Gastrocnemius medialis (tissue), 4 donors: ENCODE measurements around the gene MT1G. TPM values are rescaled to one million over a fixed set of nuclear protein-coding genes. Genes with fewer than 3 reads are reported as not detected.
"Not testable (repeated sequence)": the region's sequence is repeated elsewhere in the genome, so short reads cannot be mapped to it uniquely, and the experiment has no call there.

Experiments used
- ATAC-seq, 2 donors: fragments of 150-250 bp; one replicate each; pipeline ENCODE4 v1.9.1; 2016
- DNase-seq, 2 donors: peaks; one replicate each; pipeline ENCODE4 v3.0.0-alpha.2; 2019
- H3K27ac ChIP-seq, 4 donors: fragments of 200-600 bp; sonication (generic); 1 replicate in 1 of 4; 2 replicates in 3 of 4; pipeline ENCODE4 v1.5.1; 2016 to 2018; ENCODE audit warnings: mild to moderate bottlenecking in 2 of 4, moderate library complexity in 1 of 4
- H3K27me3 ChIP-seq, 3 donors: fragments of 200-600 bp; sonication (generic) in 2 of 3; 1 replicate in 1 of 3; 2 replicates in 2 of 3; pipeline versions ENCODE4 v1.5.1 to v1.6.0; 2016 to 2019; ENCODE audit warnings: mild to moderate bottlenecking in 1 of 3, moderate library complexity in 1 of 3
- H3K36me3 ChIP-seq, 2 donors: fragments of 200-600 bp; sonication (generic) in 1 of 2; one replicate each; pipeline ENCODE4 v1.5.1; 2017 to 2018
- H3K4me1 ChIP-seq, 2 donors: fragments of 200-600 bp; sonication (generic) in 1 of 2; one replicate each; pipeline ENCODE4 v1.5.1; 2016 to 2017; ENCODE audit warnings: mild to moderate bottlenecking in 2 of 2
- H3K4me3 ChIP-seq, 4 donors: fragments of 200-600 bp; sonication (generic) in 3 of 4; 1 replicate in 1 of 4; 2 replicates in 3 of 4; pipeline ENCODE4 v1.5.1; 2016 to 2019; ENCODE audit warnings: mild to moderate bottlenecking in 2 of 4
- H3K9me3 ChIP-seq, 3 donors: fragments of 200-600 bp; sonication (generic) in 2 of 3; 1 replicate in 1 of 3; 2 replicates in 2 of 3; pipeline ENCODE4 v1.5.1; 2016 to 2019
- POLR2A ChIP-seq, 2 donors: fragments of 450-650 bp; IDR thresholded peaks; one replicate each; pipeline ENCODE4 v1.6.1; 2017; ENCODE audit warnings: antibody characterized with exemption in 2 of 2, mild to moderate bottlenecking in 2 of 2, moderate library complexity in 2 of 2
- in situ Hi-C, 4 donors: fragments of 200-750 bp; cut with MboI; loops; one replicate each; pipeline versions ENCODE4 v1.15.0 to v1.8.0; 2017; ENCODE audit warnings: low sequenced_read_pairs in 4 of 4
- intact Hi-C: fragments of 100-400 bp; cut with DNase I; formaldehyde crosslinking; loops from one replicate; pipeline ENCODE4 v1.15.1; 2023; ENCODE audit warnings: low total_unique reads
- total RNA-seq, 4 donors: library from RNA; depleted of rRNA; stranded (reverse); fragments of >200 nt; gene quantifications; one replicate each; pipeline versions ENCODE4 v1.1.0 to v1.2.3, GENCODE V29; 2016
- TF ChIP-seq, protein P1 (sequence below), 5 experiments: fragments of 450-650 bp in 3 of 5; fragments of 200-600 bp in 2 of 5; sonication (generic) in 2 of 5; IDR thresholded peaks in 4 of 5; conservative IDR thresholded peaks in 1 of 5; 1 replicate in 4 of 5; 2 replicates in 1 of 5; pipeline ENCODE4 v1.5.1; 2016 to 2019; ENCODE audit warnings: antibody characterized with exemption in 5 of 5, mild to moderate bottlenecking in 3 of 5, moderate library complexity in 3 of 5

MT1G gene
- total RNA-seq, 4 donors from 2014 or later, result 3.5 to 4.6 TPM; not detected in 2

DNA sequence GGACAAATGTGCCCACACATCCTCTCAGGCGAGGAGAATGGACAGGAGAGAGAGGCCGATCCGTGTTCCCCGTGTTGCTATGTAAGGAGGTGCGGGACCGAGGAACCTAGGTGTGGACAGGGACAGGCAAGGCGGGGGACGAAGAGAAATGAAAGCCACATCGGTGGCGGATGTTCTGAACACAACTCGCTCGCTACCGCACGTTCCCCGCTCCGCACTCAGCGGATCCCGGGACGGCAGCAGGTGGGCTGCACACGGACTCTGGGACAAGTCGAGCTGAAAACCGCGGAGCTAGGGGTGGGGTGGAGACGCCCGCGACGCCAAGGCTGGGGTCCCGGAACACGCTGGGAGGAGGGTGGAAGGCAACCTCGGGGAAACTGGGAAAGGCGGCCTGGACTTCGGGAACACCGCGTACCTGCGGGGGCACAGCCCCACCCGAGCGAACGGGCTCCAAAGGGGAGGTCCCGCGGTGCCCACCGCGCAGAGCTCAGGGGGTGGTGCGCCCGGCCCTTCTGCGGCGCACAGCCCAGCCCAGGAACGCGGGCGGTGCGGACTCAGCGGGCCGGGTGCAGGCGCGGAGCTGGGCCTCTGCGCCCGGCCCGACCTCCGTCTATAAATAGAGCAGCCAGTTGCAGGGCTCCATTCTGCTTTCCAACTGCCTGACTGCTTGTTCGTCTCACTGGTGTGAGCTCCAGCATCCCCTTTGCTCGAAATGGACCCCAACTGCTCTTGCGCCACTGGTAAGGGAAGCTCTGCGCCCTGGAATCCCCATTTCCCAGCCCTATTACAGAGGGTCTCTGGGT, 42.5 kb downstream of the MT1G start, which contains the start of gene MT1E:
Gene MT1E (plus strand): TSS at position 642 of the 803 bp plus-strand sequence. CDS start 71 bp downstream, at position 713.
- no peaks in the 10 kb centered on the region for H3K36me3 ChIP-seq
- intact Hi-C loops (loop anchor here (1.0 kb wide), 2 partner anchors 14 to 57 kb away; partner anchors contain the start of gene MT1X), in situ Hi-C loops (no loop called here)
- DNase-seq (peak; percentile 43 to 83), ATAC-seq (peak; percentile 77 to 80)
- H3K27ac ChIP-seq, result peak within 1 kb of the TSS; percentile 88 to 96 (median 92)
- H3K4me1 ChIP-seq, result peaks cover 18 to 23% of the 10 kb centered on the region in 2 donors
- TF ChIP-seq, protein P1, sequence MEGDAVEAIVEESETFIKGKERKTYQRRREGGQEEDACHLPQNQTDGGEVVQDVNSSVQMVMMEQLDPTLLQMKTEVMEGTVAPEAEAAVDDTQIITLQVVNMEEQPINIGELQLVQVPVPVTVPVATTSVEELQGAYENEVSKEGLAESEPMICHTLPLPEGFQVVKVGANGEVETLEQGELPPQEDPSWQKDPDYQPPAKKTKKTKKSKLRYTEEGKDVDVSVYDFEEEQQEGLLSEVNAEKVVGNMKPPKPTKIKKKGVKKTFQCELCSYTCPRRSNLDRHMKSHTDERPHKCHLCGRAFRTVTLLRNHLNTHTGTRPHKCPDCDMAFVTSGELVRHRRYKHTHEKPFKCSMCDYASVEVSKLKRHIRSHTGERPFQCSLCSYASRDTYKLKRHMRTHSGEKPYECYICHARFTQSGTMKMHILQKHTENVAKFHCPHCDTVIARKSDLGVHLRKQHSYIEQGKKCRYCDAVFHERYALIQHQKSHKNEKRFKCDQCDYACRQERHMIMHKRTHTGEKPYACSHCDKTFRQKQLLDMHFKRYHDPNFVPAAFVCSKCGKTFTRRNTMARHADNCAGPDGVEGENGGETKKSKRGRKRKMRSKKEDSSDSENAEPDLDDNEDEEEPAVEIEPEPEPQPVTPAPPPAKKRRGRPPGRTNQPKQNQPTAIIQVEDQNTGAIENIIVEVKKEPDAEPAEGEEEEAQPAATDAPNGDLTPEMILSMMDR (IDR thresholded peaks at IDR 0.05 in 4 of 5, conservative IDR thresholded peaks at IDR 0.05 in 1 of 5), result no peak
- peak; percentile 88 to 91 for TF ChIP-seq POLR2A (IDR thresholded peaks at IDR 0.05)
- H3K4me3 ChIP-seq, result peak within 1 kb of the TSS; percentile 66 to 84 (median 74)
- no peaks in the 10 kb centered on the region for H3K9me3 ChIP-seq
- no peaks in the 10 kb centered on the region for H3K27me3 ChIP-seq

- no peaks in the 10 kb centered on the region for H3K27me3 ChIP-seq
- TF ChIP-seq, protein P1 (IDR thresholded peaks at IDR 0.05 in 4 of 5, conservative IDR thresholded peaks at IDR 0.05 in 1 of 5), result no peak
- TF ChIP-seq POLR2A (IDR thresholded peaks at IDR 0.05), result no peak
- no peak for DNase-seq
- no peak overlapping the region for H3K4me3 ChIP-seq
- H3K27ac ChIP-seq, result no peak overlapping the region
- no peaks in the 10 kb centered on the region for H3K36me3 ChIP-seq
- H3K4me1 ChIP-seq, result peaks cover 18 to 23% of the 10 kb centered on the region in 2 donors
- intact Hi-C loops, result no loop called here
- no peaks in the 10 kb centered on the region for H3K9me3 ChIP-seq
- ATAC-seq, result no peak
- in situ Hi-C loops, result no loop called here
Measured at GRCh38 chr16:56623637-56624036, 44.2 kb downstream of the MT1G start.

DNA sequence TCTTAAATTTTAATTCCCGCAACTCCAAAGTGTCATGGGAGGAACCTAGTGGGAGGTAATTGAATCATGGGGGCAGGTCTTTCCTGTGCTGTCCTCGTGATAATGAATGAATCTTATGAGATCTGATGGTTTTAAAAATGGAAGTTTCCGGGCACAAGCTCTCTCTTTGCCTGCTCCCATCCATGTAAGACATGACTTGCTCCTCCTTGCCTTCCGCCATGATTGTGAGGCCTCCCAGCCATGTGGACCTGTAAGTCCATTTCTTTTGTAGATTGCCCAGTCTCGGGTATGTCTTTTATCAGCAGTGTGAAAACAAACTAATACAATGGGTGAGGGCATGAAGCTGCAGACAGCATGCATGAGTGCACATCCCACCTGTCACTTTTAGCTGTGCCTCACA, 44.7 kb downstream of the MT1G start:
- in situ Hi-C loops, DNase-seq, H3K9me3 ChIP-seq, ATAC-seq, H3K36me3 ChIP-seq, H3K4me3 ChIP-seq, H3K27me3 ChIP-seq, H3K27ac ChIP-seq, intact Hi-C loops: not testable (repeated sequence)
- peaks cover 18 to 26% of the 10 kb centered on the region in 2 donors for H3K4me1 ChIP-seq

GRCh38 chr16:56621665-56622445, 46.0 kb downstream of the MT1G start:
- H3K27ac ChIP-seq, H3K36me3 ChIP-seq, DNase-seq, intact Hi-C loops, H3K4me3 ChIP-seq, in situ Hi-C loops, ATAC-seq, H3K9me3 ChIP-seq, H3K27me3 ChIP-seq: not testable (repeated sequence)
- H3K4me1 ChIP-seq, result peaks cover 19 to 34% of the 10 kb centered on the region in 2 donors

DNA sequence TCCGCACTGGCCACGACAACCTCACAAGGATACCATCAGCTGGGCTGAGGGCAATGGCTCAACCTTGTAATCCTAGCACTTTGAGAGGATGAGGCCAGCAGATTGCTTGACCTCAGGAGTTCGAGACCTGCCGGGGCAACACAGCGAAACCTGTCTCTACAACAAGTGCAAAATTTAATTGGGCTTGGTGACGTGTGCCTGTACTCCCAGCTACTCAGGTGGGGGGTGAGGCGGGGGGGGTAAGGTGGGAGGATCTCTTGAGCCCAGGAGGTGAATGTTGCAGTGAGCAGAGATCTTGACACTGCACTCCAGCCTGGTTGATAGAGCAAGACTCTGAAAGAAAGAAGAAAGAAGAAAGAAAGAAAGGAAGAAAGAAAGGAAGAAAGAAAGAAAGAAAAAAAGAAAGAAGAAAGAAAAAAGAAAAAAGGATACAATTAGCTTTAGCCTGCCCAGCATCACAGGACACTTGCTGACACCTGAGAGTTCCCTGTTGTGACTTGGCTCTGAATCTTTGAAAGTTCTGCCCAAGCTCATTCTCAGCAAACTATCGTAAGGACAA, 47.4 kb downstream of the MT1G start:
- ATAC-seq (no peak), DNase-seq (no peak)
- no peak for TF ChIP-seq POLR2A (IDR thresholded peaks at IDR 0.05)
- Histone ChIP-seq H3K9me3 (no peaks in the 10 kb centered on the region), H3K27ac (no peak overlapping the region), H3K4me3 (no peak overlapping the region), H3K27me3 (no peaks in the 10 kb centered on the region), H3K4me1 (peaks cover 9 to 25% of the 10 kb centered on the region in 2 donors), H3K36me3 (no peaks in the 10 kb centered on the region)
- in situ Hi-C loops (no loop called here), intact Hi-C loops (no loop called here)
